PC-9 (cell line): ENCODE results near the gene GCFC2. TPM values are rescaled to one million over a fixed set of nuclear protein-coding genes. Genes with fewer than 3 reads are reported as not detected.
"Not testable (repeated sequence)": the region's sequence is repeated elsewhere in the genome, so short reads cannot be mapped to it uniquely, and the experiment has no call there.

Experiments
- BruUV-seq: library from RNA; stranded (reverse); fragments of 400-500 nt; replicated peaks from 2 replicates; lab custom pipeline; 2021; lab: Mats Ljungman, UMichigan
- CTCF ChIA-PET: fragments of 300-600 bp; sonication (Branson Sonifier 250); formaldehyde crosslinking; loops from one replicate; lab custom pipeline; 2022; ENCODE audit warnings: antibody characterized with exemption; lab: Charles Lee
- POLR2A ChIA-PET: fragments of 300-600 bp; sonication (Branson Sonifier 250); formaldehyde crosslinking; loops from one replicate; lab custom pipeline; 2022; ENCODE audit warnings: antibody characterized with exemption; ENCODE audit not compliant: unreplicated experiment; lab: Charles Lee
- DNase-seq, 2 experiments: peaks; one replicate each; pipeline versions ENCODE4 v3.0.0 to v3.0.0-alpha.2; 2015 to 2022; ENCODE audit warnings: mixed read lengths in 1 of 2
- H2AFZ ChIP-seq: fragments of 200-600 bp; sonication (generic); 2 replicates; pipeline ENCODE4 v1.8.1; 2017; ENCODE audit warnings: antibody characterized with exemption
- H3F3A ChIP-seq: fragments of 200-600 bp; sonication (generic); 2 replicates; pipeline ENCODE4 v1.8.1; 2017; ENCODE audit warnings: antibody characterized with exemption, mild to moderate bottlenecking, low read depth; ENCODE audit not compliant: insufficient read depth
- H3K27ac ChIP-seq: fragments of 200-600 bp; sonication (generic); 2 replicates; pipeline ENCODE4 v1.6.1; 2016; ENCODE audit warnings: mixed run types
- H3K27me3 ChIP-seq: fragments of 200-600 bp; sonication (generic); 2 replicates; pipeline ENCODE4 v1.6.1; 2016; ENCODE audit warnings: low read depth, mixed run types; ENCODE audit not compliant: insufficient read depth
- H3K36me3 ChIP-seq: fragments of 200-600 bp; sonication (generic); 2 replicates; pipeline ENCODE4 v1.6.1; 2016; ENCODE audit warnings: low read depth, mixed run types
- H3K4me1 ChIP-seq: fragments of 200-600 bp; sonication (generic); replicated peaks from 2 replicates; pipeline ENCODE4 v1.6.1; 2016; ENCODE audit warnings: mixed run types; ENCODE audit not compliant: insufficient read depth
- H3K4me2 ChIP-seq: fragments of 200-600 bp; sonication (generic); 2 replicates; pipeline ENCODE4 v1.6.1; 2017; ENCODE audit warnings: mixed run types
- H3K4me3 ChIP-seq: fragments of 200-600 bp; sonication (generic); 2 replicates; pipeline ENCODE4 v1.6.1; 2016; ENCODE audit warnings: mixed run types
- H3K79me2 ChIP-seq: fragments of 200-600 bp; sonication (generic); 2 replicates; pipeline ENCODE4 v1.6.1; 2017; ENCODE audit warnings: low read depth, mixed run types
- H3K9me2 ChIP-seq: fragments of 200-600 bp; sonication (generic); 2 replicates; pipeline ENCODE4 v1.8.1; 2017; ENCODE audit warnings: mild to moderate bottlenecking; ENCODE audit not compliant: insufficient read depth
- H3K9me3 ChIP-seq: fragments of 200-600 bp; sonication (generic); 2 replicates; pipeline ENCODE4 v1.8.1; 2016; ENCODE audit warnings: low read depth; ENCODE audit not compliant: insufficient read depth
- H4K20me1 ChIP-seq: fragments of 200-600 bp; sonication (generic); 2 replicates; pipeline ENCODE4 v1.8.1; 2017; ENCODE audit not compliant: insufficient read depth
- CTCF ChIP-seq: fragments of 200-600 bp; sonication (generic); conservative IDR thresholded peaks from 2 replicates; pipeline ENCODE4 v1.6.1; 2017; ENCODE audit warnings: mixed run types, antibody characterized with exemption, mild to moderate bottlenecking, moderate library complexity
- EZH2 ChIP-seq: fragments of 200-600 bp; sonication (generic); IDR thresholded peaks from 2 replicates; pipeline ENCODE4 v1.8.0; 2017; ENCODE audit warnings: antibody characterized with exemption, low read depth
- intact Hi-C: fragments of 100-400 bp; cut with micrococcal nuclease; formaldehyde crosslinking; loops from one replicate; pipeline ENCODE4 v1.10.0; 2022; ENCODE audit not compliant: unreplicated experiment
- total RNA-seq: library from RNA; stranded (reverse); gene quantifications from 2 replicates; pipeline ENCODE4 v1.2.3, GENCODE V29; 2021

Gene GCFC2
- total RNA-seq, 1 experiment from 2014 or later = 15.7 TPM

GRCh38 chr2:75720525-75720924 is 9.8 kb upstream of the GCFC2 start:
- no peak overlapping the region for H3K4me2 ChIP-seq
- peaks cover 18% of the 10 kb centered on the region for H3K27me3 ChIP-seq
- no peaks in the 10 kb centered on the region for H4K20me1 ChIP-seq
- H3K4me1 ChIP-seq = no peaks in the 10 kb centered on the region
- BruUV-seq = no TSS peak
- DNase-seq = no peak
- no peaks in the 10 kb centered on the region for H3K79me2 ChIP-seq
- intact Hi-C loops = no loop called here
- no peak overlapping the region for H2AFZ ChIP-seq
- TF ChIP-seq EZH2 (no peak), CTCF (no peak)
- no peaks in the 10 kb centered on the region for H3F3A ChIP-seq
- H3K36me3 ChIP-seq = no peaks in the 10 kb centered on the region
- no peaks in the 10 kb centered on the region for H3K9me3 ChIP-seq
- H3K27ac ChIP-seq = no peak overlapping the region
- ChIA-PET CTCF (no interaction called here), POLR2A (no interaction called here)
- H3K4me3 ChIP-seq = no peak overlapping the region
- no peaks in the 10 kb centered on the region for H3K9me2 ChIP-seq

DNA sequence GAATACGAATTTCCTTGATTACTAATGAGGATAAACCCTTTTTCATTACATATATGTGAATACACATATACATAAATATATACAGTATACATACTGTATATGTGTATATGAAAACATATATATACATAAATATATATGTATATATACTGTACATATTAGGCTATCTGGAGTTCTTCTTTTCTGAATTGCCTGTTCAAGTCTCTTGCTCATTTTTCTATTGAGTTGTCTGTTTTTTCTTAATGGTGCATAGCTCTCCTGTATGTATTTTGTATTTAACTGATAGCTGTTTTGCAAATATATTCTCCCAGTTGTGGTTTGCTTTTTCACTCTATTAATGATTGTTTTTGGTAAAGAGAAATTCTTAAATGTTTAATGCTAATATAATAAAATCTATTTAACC is 8.9 kb upstream of the GCFC2 start:
- POLR2A ChIA-PET = no interaction called here
- BruUV-seq = no TSS peak
- Histone ChIP-seq H2AFZ (no peak overlapping the region), H4K20me1 (no peaks in the 10 kb centered on the region), H3K79me2 (no peaks in the 10 kb centered on the region), H3K27ac (no peak overlapping the region), H3K4me2 (no peak overlapping the region), H3K36me3 (no peaks in the 10 kb centered on the region), H3K27me3 (peaks cover 18% of the 10 kb centered on the region), H3K9me3 (no peaks in the 10 kb centered on the region), H3K4me1 (no peaks in the 10 kb centered on the region), H3K4me3 (no peak overlapping the region), H3F3A (no peaks in the 10 kb centered on the region), H3K9me2 (no peaks in the 10 kb centered on the region)
- intact Hi-C loops = no loop called here
- CTCF ChIA-PET = no interaction called here
- TF ChIP-seq CTCF (no peak), EZH2 (no peak)
- DNase-seq = no peak

DNA sequence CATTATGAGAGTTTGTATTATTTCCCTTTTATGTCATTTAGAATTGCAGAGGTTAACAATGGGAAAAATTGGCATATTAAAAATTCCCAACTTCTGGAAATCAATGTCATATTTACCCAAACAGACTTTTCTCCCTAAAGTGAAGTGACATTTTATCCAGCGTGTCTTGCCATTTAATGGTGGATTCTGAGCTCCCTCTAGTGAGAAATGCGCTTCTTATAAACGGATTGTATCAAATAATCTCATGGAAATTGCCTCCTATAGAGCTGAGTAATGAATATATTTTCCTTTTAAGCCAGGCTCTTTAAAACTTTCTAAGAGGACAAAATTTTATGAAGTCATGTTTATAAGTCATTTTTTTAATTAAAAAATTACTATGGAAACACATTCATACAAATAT is 5.7 kb upstream of the GCFC2 start:
- no peaks in the 10 kb centered on the region for H4K20me1 ChIP-seq
- ChIA-PET POLR2A (interaction anchor here (0.7 kb wide), 2 partner anchors 31 to 786 kb away, joined by 4 to 5 read pairs; no protein-coding TSS in a partner anchor), CTCF (no interaction called here)
- DNase-seq = no peak
- H3K9me2 ChIP-seq = no peaks in the 10 kb centered on the region
- H3K36me3 ChIP-seq = no peaks in the 10 kb centered on the region
- no peak overlapping the region for H3K4me3 ChIP-seq
- no peak overlapping the region for H3K4me2 ChIP-seq
- no peaks in the 10 kb centered on the region for H3K27me3 ChIP-seq
- no peak overlapping the region for H2AFZ ChIP-seq
- BruUV-seq = no TSS peak
- TF ChIP-seq CTCF = no peak; the same call in 1 of the 2 replicates
- no peak for TF ChIP-seq EZH2
- H3K4me1 ChIP-seq = no peaks in the 10 kb centered on the region
- intact Hi-C loops = loop anchor here (2.0 kb wide), 1 partner anchor 76 kb away; no protein-coding TSS in a partner anchor
- H3K79me2 ChIP-seq = no peaks in the 10 kb centered on the region
- no peaks in the 10 kb centered on the region for H3F3A ChIP-seq
- H3K9me3 ChIP-seq = no peaks in the 10 kb centered on the region
- no peak overlapping the region for H3K27ac ChIP-seq

DNA sequence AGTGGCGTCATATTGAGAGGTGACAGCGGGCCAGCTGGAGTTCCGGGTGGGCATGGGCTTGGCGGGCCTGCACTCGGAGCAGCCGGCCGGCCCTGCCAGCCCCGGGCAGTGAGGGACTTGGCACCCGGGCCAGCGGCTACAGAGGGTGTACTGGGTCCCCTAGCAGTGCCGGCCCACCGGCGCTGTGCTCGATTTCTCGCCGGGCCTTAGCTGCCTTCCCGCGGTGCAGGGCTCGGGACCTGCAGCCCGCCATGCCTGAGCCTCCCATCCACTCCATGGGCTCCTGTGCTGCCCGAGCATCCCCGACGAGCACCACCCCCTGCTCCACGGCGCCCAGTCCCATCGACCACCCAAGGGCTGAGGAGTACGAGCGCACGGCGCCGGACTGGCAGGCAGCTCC is 875 bp upstream of the GCFC2 start:
- H3K36me3 ChIP-seq, POLR2A ChIA-PET, H3K9me2 ChIP-seq, H4K20me1 ChIP-seq, H3K27me3 ChIP-seq, CTCF ChIA-PET, H3K27ac ChIP-seq, H3K9me3 ChIP-seq, DNase-seq, H3K4me3 ChIP-seq, intact Hi-C loops, H2AFZ ChIP-seq, H3F3A ChIP-seq: not testable (repeated sequence)
- Histone ChIP-seq H3K4me2 (peak overlapping the region; percentile 94), H3K79me2 (peaks cover 34% of the 10 kb centered on the region), H3K4me1 (peaks cover 19% of the 10 kb centered on the region)
- BruUV-seq = TSS peak; percentile 39
